ENCODE measurements around the gene FOXO1. TPM values are rescaled to one million over a fixed set of nuclear protein-coding genes. Genes with fewer than 3 reads are reported as not detected.

Gene FOXO1
- total and polyA plus RNA-seq, 5 donors from 2014 or later, result 45.5 to 119 (median 82.2) TPM

DNA sequence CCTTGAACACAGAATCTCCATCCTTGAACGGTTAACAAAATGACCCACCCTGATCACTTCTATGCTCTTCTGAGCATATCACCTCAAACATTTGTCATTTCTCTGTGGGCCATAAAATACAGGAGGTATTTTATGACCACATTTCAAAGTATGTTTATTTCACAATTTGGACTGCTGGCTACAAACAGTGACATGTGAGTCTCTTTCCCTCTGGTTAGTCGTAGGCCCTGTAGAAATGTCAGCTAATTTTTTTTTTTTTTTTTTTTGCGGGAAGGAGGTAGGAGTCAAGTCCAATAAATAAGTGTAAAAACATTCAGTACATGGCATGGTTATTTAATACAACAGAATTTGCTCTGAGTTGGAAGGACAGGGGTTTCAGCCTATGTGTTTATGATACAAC, 70.7 kb downstream of the FOXO1 start:
- ATAC-seq (ENCODE audit: low read depth in 2 of 2) (no peak), DNase-seq (no peak)
- Mint-ChIP-seq H3K9me3 (no peaks in the 10 kb centered on the region), H3K27me3 (no peaks in the 10 kb centered on the region), H3K4me1 (peaks cover 61 to 96% (median 90%) of the 10 kb centered on the region in 4 donors), H3K36me3 (no peaks in the 10 kb centered on the region), H3K27ac (peak overlapping the region in 2 of 3 donors; percentile 61 to 85), H3K4me3 (peak overlapping the region in 3 of 4 donors; percentile 40 to 66 (median 59))
- Histone ChIP-seq H3K4me3 (ENCODE audit: low read depth, low read length) (peak overlapping the region; percentile 66), H3K27ac (ENCODE audit: insufficient read depth, low read length, poor library complexity, severe bottlenecking) (peak overlapping the region; percentile 68), H3K36me3 (ENCODE audit: control insufficient read depth, insufficient read depth, low read length) (no peaks in the 10 kb centered on the region), H3K9me3 (ENCODE audit: control insufficient read depth in 2 of 2, low read length in 2 of 2) (no peaks in the 10 kb centered on the region), H3K4me1 (ENCODE audit: control insufficient read depth, insufficient read depth, low read length, poor library complexity, severe bottlenecking) (peaks cover 96% of the 10 kb centered on the region), H3K27me3 (ENCODE audit: control insufficient read depth, insufficient read depth, low read length) (no peaks in the 10 kb centered on the region)

DNA sequence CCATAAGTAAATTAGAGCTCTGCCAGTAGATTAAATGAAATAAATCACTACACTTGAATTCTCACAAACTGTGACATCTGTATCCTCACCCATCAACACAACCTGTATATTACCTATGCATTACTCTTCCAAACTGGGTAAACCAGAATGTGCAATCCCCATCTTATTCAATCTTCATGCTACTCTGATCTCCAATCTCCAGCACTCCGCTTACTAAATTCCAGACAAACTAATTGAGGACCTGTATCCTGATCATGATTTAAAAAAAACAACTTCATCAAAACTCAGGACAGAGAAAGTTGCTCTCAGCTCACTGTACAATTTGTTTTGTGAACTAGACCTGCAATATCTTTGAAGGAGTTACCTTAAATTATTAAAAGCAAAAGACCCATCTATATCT, 74.4 kb downstream of the FOXO1 start:
- H3K27me3 Mint-ChIP-seq, result no peaks in the 10 kb centered on the region
- DNase-seq, result no peak
- no peaks in the 10 kb centered on the region for H3K36me3 Mint-ChIP-seq
- peaks cover 58 to 96% (median 88%) of the 10 kb centered on the region in 4 donors for H3K4me1 Mint-ChIP-seq
- H3K27me3 ChIP-seq (ENCODE audit: control insufficient read depth, insufficient read depth, low read length), result no peaks in the 10 kb centered on the region
- H3K4me1 ChIP-seq (ENCODE audit: control insufficient read depth, insufficient read depth, low read length, poor library complexity, severe bottlenecking), result peaks cover 97% of the 10 kb centered on the region
- no peaks in the 10 kb centered on the region for H3K9me3 Mint-ChIP-seq
- peak overlapping the region; percentile 42 to 88 (median 62) for H3K4me3 Mint-ChIP-seq
- H3K27ac ChIP-seq (ENCODE audit: insufficient read depth, low read length, poor library complexity, severe bottlenecking), result peak overlapping the region; percentile 64
- peak overlapping the region; percentile 70 to 89 (median 81) for H3K27ac Mint-ChIP-seq
- H3K9me3 ChIP-seq (ENCODE audit: control insufficient read depth in 2 of 2, low read length in 2 of 2), result no peaks in the 10 kb centered on the region
- H3K4me3 ChIP-seq (ENCODE audit: low read depth, low read length), result peak overlapping the region; percentile 39
- H3K36me3 ChIP-seq (ENCODE audit: control insufficient read depth, insufficient read depth, low read length), result no peaks in the 10 kb centered on the region
- no peak for ATAC-seq (ENCODE audit: low read depth in 2 of 2)

DNA sequence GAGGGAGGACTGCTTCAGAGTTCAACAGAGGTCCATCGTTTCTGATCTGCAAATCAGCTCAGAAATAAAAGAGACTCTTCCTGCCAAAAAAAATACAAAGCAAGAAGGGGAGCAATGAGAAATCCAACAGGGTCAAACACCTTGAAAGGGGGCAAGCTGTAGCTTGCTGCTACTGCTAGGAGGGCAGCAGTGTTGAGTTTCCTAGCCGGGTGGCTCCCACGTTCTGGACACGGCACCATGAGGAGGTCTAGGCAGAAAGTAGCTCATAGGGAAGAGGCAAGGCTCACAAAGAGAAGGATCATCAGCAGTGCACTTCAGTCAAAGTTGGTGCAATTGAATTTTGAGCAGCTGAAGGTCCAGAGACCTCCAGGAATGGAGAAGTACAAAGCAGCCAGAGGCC, 75.3 kb downstream of the FOXO1 start:
- Mint-ChIP-seq H3K9me3 (no peaks in the 10 kb centered on the region), H3K36me3 (no peaks in the 10 kb centered on the region), H3K4me3 (peak overlapping the region; percentile 64 to 82 (median 70)), H3K27me3 (no peaks in the 10 kb centered on the region), H3K27ac (peak overlapping the region; percentile 81 to 89 (median 82)), H3K4me1 (peaks cover 58 to 96% (median 89%) of the 10 kb centered on the region in 4 donors)
- no peak for ATAC-seq (ENCODE audit: low read depth in 2 of 2)
- Histone ChIP-seq H3K27ac (ENCODE audit: insufficient read depth, low read length, poor library complexity, severe bottlenecking) (peak overlapping the region; percentile 64), H3K9me3 (ENCODE audit: control insufficient read depth in 2 of 2, low read length in 2 of 2) (no peaks in the 10 kb centered on the region), H3K4me3 (ENCODE audit: low read depth, low read length) (peak overlapping the region; percentile 60), H3K27me3 (ENCODE audit: control insufficient read depth, insufficient read depth, low read length) (no peaks in the 10 kb centered on the region), H3K4me1 (ENCODE audit: control insufficient read depth, insufficient read depth, low read length, poor library complexity, severe bottlenecking) (peaks cover 96% of the 10 kb centered on the region), H3K36me3 (ENCODE audit: control insufficient read depth, insufficient read depth, low read length) (no peaks in the 10 kb centered on the region)
- DNase-seq, result no peak

DNA sequence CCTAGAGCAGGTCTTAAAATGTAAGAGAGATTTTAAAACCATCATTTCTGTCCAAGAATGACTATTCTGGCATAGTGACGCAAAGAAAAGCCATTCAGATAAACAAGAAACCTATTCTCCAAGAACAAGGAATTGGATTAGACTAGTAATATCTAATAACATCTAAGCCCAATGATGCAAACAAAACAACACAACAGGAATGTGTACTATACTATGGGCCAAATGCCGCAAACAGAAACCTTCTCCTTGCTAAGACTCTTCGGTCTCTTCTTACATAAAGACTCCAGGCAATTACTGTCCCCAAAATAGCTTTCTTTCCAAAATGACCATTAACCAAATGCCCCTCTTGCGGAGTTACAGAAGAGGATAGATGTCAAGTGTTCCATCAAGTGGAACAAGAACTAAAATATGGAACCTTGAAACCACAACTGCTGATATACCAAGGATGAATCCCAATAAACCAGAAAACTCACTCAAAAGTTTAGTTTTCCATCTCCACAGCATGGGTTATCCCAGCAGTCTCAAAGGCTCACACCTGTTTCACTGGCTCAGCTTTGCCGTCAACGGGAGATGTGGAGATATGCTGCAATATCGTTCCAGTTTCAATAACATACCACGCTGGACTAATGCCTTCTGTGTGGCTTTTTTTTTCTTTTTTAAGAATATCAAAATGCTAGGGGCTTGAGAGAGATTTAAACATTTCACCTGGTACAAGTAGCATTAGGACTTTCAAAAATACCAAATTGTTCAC, 76.2 kb downstream of the FOXO1 start:
- Mint-ChIP-seq H3K27ac (peak overlapping the region; percentile 81 to 89 (median 82)), H3K36me3 (no peaks in the 10 kb centered on the region), H3K9me3 (peaks cover 0 to under 1% (median 0%) of the 10 kb centered on the region in 7 donors), H3K4me3 (peak overlapping the region; percentile 64 to 84 (median 78)), H3K4me1 (peaks cover 61 to 96% (median 90%) of the 10 kb centered on the region in 4 donors), H3K27me3 (no peaks in the 10 kb centered on the region)
- peak overlapping the region; percentile 60 for H3K4me3 ChIP-seq (ENCODE audit: low read depth, low read length)
- peaks cover 99% of the 10 kb centered on the region for H3K4me1 ChIP-seq (ENCODE audit: control insufficient read depth, insufficient read depth, low read length, poor library complexity, severe bottlenecking)
- ATAC-seq (ENCODE audit: low read depth in 2 of 2), result no peak
- no peaks in the 10 kb centered on the region for H3K27me3 ChIP-seq (ENCODE audit: control insufficient read depth, insufficient read depth, low read length)
- no peaks in the 10 kb centered on the region for H3K36me3 ChIP-seq (ENCODE audit: control insufficient read depth, insufficient read depth, low read length)
- no peaks in the 10 kb centered on the region for H3K9me3 ChIP-seq (ENCODE audit: control insufficient read depth in 2 of 2, low read length in 2 of 2)
- peak overlapping the region; percentile 64 for H3K27ac ChIP-seq (ENCODE audit: insufficient read depth, low read length, poor library complexity, severe bottlenecking)
- DNase-seq, result no peak

DNA sequence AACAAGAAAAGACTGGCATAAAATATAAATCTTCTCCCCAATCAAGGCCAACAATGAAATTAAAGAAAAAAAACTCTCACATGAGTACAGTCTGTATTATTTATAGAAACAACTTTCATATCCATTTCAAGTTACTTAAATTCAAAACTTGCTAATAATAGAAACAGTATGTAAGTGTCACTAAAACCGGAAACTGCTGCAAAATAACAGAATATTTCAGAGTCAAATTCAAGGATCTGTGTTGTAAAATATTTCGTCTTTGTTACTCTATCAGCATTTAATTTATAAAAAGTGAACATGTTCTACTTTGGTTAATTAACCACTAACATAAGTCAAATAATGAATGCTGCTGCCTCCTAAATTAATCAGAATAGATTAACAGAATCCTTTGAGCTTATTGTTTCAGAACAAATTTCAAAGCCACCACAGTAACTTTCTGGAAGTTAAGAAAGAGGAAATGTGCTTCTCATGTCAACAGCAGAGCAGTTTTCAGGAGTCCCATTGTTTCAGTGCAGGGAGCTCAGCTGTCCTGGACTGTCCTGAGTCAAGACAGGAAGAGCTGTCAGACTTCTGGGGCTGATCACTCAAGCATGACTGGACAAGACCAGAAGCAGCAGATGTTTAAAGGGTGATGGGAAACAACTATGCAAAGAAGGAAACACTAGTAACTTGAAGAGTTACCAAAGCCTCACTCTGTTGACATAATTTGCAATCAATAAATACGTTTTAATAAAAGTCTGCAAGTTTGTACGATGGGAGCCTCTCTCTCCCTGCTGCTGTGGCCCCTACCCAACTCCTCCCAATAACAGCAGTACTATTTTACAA, 76.9 kb downstream of the FOXO1 start:
- DNase-seq (no peak), ATAC-seq (ENCODE audit: low read depth in 2 of 2) (peak; percentile 37 to 48)
- H3K4me1 Mint-ChIP-seq, result peaks cover 61 to 97% (median 91%) of the 10 kb centered on the region in 4 donors
- H3K36me3 Mint-ChIP-seq, result no peaks in the 10 kb centered on the region
- H3K27ac Mint-ChIP-seq, result peak overlapping the region; percentile 50 to 82 (median 81)
- H3K27ac ChIP-seq (ENCODE audit: insufficient read depth, low read length, poor library complexity, severe bottlenecking), result peak overlapping the region; percentile 64
- H3K4me3 Mint-ChIP-seq, result peak overlapping the region; percentile 64 to 84 (median 78)
- H3K36me3 ChIP-seq (ENCODE audit: control insufficient read depth, insufficient read depth, low read length), result no peaks in the 10 kb centered on the region
- peak overlapping the region; percentile 60 for H3K4me3 ChIP-seq (ENCODE audit: low read depth, low read length)
- no peaks in the 10 kb centered on the region for H3K9me3 ChIP-seq (ENCODE audit: control insufficient read depth in 2 of 2, low read length in 2 of 2)
- no peaks in the 10 kb centered on the region for H3K27me3 ChIP-seq (ENCODE audit: control insufficient read depth, insufficient read depth, low read length)
- H3K4me1 ChIP-seq (ENCODE audit: control insufficient read depth, insufficient read depth, low read length, poor library complexity, severe bottlenecking), result peaks cover 92% of the 10 kb centered on the region
- H3K9me3 Mint-ChIP-seq, result peaks cover 0 to 1% (median 0%) of the 10 kb centered on the region in 7 donors
- H3K27me3 Mint-ChIP-seq, result no peaks in the 10 kb centered on the region

DNA sequence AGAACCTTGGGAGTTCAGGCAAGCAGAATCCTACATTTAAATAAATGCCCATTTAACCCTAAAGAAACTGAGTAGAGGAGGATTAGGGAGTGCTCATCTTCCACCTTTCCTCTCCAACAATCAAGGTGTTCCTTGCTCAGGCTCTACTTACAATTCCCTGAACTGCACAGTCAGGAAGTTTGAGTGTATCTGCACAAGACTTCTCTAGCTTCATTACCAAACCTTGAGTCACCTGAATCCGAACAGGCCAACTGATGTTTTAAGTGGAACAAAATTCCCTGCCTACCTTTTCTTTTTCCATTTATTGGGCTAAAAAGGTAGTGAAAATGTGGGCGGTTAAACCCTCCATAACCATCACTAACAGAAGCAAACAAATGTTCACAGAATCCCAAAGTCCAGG, 78.3 kb downstream of the FOXO1 start:
- Histone ChIP-seq H3K4me1 (ENCODE audit: control insufficient read depth, insufficient read depth, low read length, poor library complexity, severe bottlenecking) (peaks cover 78% of the 10 kb centered on the region), H3K27me3 (ENCODE audit: control insufficient read depth, insufficient read depth, low read length) (no peaks in the 10 kb centered on the region), H3K27ac (ENCODE audit: insufficient read depth, low read length, poor library complexity, severe bottlenecking) (peak overlapping the region; percentile 64), H3K4me3 (ENCODE audit: low read depth, low read length) (peak overlapping the region; percentile 60), H3K36me3 (ENCODE audit: control insufficient read depth, insufficient read depth, low read length) (no peaks in the 10 kb centered on the region), H3K9me3 (ENCODE audit: control insufficient read depth in 2 of 2, low read length in 2 of 2) (peaks cover 5 to 7% of the 10 kb centered on the region in 2 experiments)
- Mint-ChIP-seq H3K4me1 (peaks cover 61 to 96% (median 88%) of the 10 kb centered on the region in 4 donors), H3K9me3 (peaks cover 0 to 8% (median 6%) of the 10 kb centered on the region in 7 donors), H3K4me3 (peak overlapping the region in 3 of 4 donors; percentile 36 to 47 (median 47)), H3K27me3 (no peaks in the 10 kb centered on the region), H3K27ac (peak overlapping the region; percentile 15 to 79 (median 62)), H3K36me3 (peaks cover 9% of the 10 kb centered on the region)
- DNase-seq, result no peak
- ATAC-seq (ENCODE audit: low read depth in 2 of 2), result no peak

DNA sequence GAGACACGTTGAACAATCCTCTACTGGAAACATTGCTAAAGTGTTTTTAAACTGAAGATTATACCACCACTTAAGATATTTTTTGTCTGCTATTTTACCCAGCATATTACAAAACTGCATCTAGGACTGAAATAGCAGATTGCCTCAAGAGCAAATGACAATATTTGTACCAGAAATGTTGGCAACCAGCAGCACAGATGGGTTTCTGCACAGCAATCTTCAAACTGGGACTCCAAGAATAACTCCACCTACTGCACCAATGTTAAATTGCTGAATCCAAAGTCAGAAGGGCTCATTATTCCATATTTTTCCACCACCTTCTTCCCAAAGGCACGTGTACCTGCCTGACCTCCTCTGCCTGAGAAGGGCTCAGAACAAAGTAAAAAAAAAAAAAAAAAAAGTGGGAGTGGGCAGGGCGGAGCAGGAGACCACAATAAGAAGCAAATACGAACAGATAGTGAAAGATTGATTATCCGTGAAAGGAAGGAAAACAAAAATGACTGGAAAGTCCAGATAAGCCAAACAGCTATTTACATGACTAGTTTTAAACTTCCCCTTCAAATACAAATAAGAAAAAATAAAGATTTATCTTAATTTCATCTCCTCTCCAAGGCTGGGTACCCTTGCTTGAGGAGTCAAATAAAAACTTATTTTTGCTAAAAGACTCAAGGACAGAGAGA, 79.4 kb downstream of the FOXO1 start:
- H3K27ac Mint-ChIP-seq, result peak overlapping the region; percentile 59 to 86 (median 79)
- H3K27me3 Mint-ChIP-seq, result no peaks in the 10 kb centered on the region
- peaks cover 73% of the 10 kb centered on the region for H3K4me1 ChIP-seq (ENCODE audit: control insufficient read depth, insufficient read depth, low read length, poor library complexity, severe bottlenecking)
- H3K4me1 Mint-ChIP-seq, result peaks cover 60 to 96% (median 86%) of the 10 kb centered on the region in 4 donors
- peak overlapping the region; percentile 57 to 84 (median 68) for H3K4me3 Mint-ChIP-seq
- no peaks in the 10 kb centered on the region for H3K27me3 ChIP-seq (ENCODE audit: control insufficient read depth, insufficient read depth, low read length)
- ATAC-seq (ENCODE audit: low read depth in 2 of 2) (no peak), DNase-seq (no peak)
- peak overlapping the region; percentile 60 for H3K4me3 ChIP-seq (ENCODE audit: low read depth, low read length)
- peaks cover 15% of the 10 kb centered on the region for H3K36me3 Mint-ChIP-seq
- H3K36me3 ChIP-seq (ENCODE audit: control insufficient read depth, insufficient read depth, low read length), result no peaks in the 10 kb centered on the region
- peaks cover 5 to 8% of the 10 kb centered on the region in 2 experiments for H3K9me3 ChIP-seq (ENCODE audit: control insufficient read depth in 2 of 2, low read length in 2 of 2)
- peaks cover 0 to 9% (median 6%) of the 10 kb centered on the region in 7 donors for H3K9me3 Mint-ChIP-seq
- peak overlapping the region; percentile 10 for H3K27ac ChIP-seq (ENCODE audit: insufficient read depth, low read length, poor library complexity, severe bottlenecking)

Data from CD4-positive, CD25-positive, alpha-beta regulatory T cell (primary cell).